ENCODE measurements around the gene ZNRF3.

Gene ZNRF3

GRCh38 chr22:29044657-29045176, 161.3 kb downstream of the ZNRF3 start:
- Mint-ChIP-seq H3K27me3 (peaks cover 18% of the 10 kb centered on the region), H3K4me1 (no peaks in the 10 kb centered on the region), H3K36me3 (no peaks in the 10 kb centered on the region), H3K9me3 (no peaks in the 10 kb centered on the region), H3K27ac (no peak overlapping the region), H3K4me3 (no peak overlapping the region)
- CTCF ChIA-PET, result interaction anchor here (1.0 kb wide), 1 partner anchor 444 kb away, joined by 3 read pairs; no protein-coding TSS in a partner anchor
- DNase-seq, result no peak

GRCh38 chr22:29048822-29049654, 165.7 kb downstream of the ZNRF3 start:
- H3K36me3 Mint-ChIP-seq, result no peaks in the 10 kb centered on the region

GRCh38 chr22:29049655-29050263, 166.4 kb downstream of the ZNRF3 start:
- no peaks in the 10 kb centered on the region for H3K9me3 Mint-ChIP-seq
- no peak overlapping the region for H3K27ac Mint-ChIP-seq
- peaks cover 12% of the 10 kb centered on the region for H3K27me3 Mint-ChIP-seq
- H3K4me1 Mint-ChIP-seq, result no peaks in the 10 kb centered on the region
- no peak overlapping the region for H3K4me3 Mint-ChIP-seq
- CTCF ChIA-PET, result no interaction called here
- no peaks in the 10 kb centered on the region for H3K36me3 Mint-ChIP-seq
- no peak for DNase-seq

More at GRCh38 chr22:29048822-29049654, 165.7 kb downstream of the ZNRF3 start:
- Mint-ChIP-seq H3K27ac (no peak overlapping the region), H3K9me3 (no peaks in the 10 kb centered on the region), H3K4me1 (no peaks in the 10 kb centered on the region), H3K4me3 (no peak overlapping the region), H3K27me3 (peaks cover 5% of the 10 kb centered on the region)
- no peak for DNase-seq
- CTCF ChIA-PET, result no interaction called here

GRCh38 chr22:29050457-29050856, 167.1 kb downstream of the ZNRF3 start:
- DNase-seq, result no peak
- no peak overlapping the region for H3K4me3 Mint-ChIP-seq
- peaks cover 15% of the 10 kb centered on the region for H3K27me3 Mint-ChIP-seq
- CTCF ChIA-PET, result no interaction called here
- H3K36me3 Mint-ChIP-seq, result no peaks in the 10 kb centered on the region
- H3K4me1 Mint-ChIP-seq, result no peaks in the 10 kb centered on the region
- H3K9me3 Mint-ChIP-seq, result no peaks in the 10 kb centered on the region
- no peak overlapping the region for H3K27ac Mint-ChIP-seq

GRCh38 chr22:29053048-29053702, 169.8 kb downstream of the ZNRF3 start:
- CTCF ChIA-PET, result interaction anchor here (1.0 kb wide), 1 partner anchor 13 kb away, joined by 3 read pairs; no protein-coding TSS in a partner anchor
- Mint-ChIP-seq H3K27me3 (peaks cover 17% of the 10 kb centered on the region), H3K36me3 (no peaks in the 10 kb centered on the region), H3K9me3 (no peaks in the 10 kb centered on the region), H3K27ac (no peak overlapping the region), H3K4me1 (no peaks in the 10 kb centered on the region), H3K4me3 (no peak overlapping the region)
- no peak for DNase-seq

GRCh38 chr22:29054251-29054767, 170.9 kb downstream of the ZNRF3 start:
- H3K36me3 Mint-ChIP-seq, result no peaks in the 10 kb centered on the region
- no peaks in the 10 kb centered on the region for H3K9me3 Mint-ChIP-seq
- no peak for DNase-seq
- no peak overlapping the region for H3K27ac Mint-ChIP-seq
- H3K27me3 Mint-ChIP-seq, result peaks cover 26% of the 10 kb centered on the region
- no peaks in the 10 kb centered on the region for H3K4me1 Mint-ChIP-seq
- no peak overlapping the region for H3K4me3 Mint-ChIP-seq
- CTCF ChIA-PET, result interaction anchor here (1.0 kb wide), 1 partner anchor 14 kb away, joined by 3 read pairs; no protein-coding TSS in a partner anchor

- CTCF ChIA-PET, result interaction anchor here (1.4 kb wide), 1 partner anchor 15 kb away, joined by 3 read pairs; no protein-coding TSS in a partner anchor
- no peaks in the 10 kb centered on the region for H3K4me1 Mint-ChIP-seq
- peaks cover 30% of the 10 kb centered on the region for H3K27me3 Mint-ChIP-seq
- no peaks in the 10 kb centered on the region for H3K36me3 Mint-ChIP-seq
- H3K9me3 Mint-ChIP-seq, result no peaks in the 10 kb centered on the region
- H3K4me3 Mint-ChIP-seq, result no peak overlapping the region
- DNase-seq, result no peak
- no peak overlapping the region for H3K27ac Mint-ChIP-seq
Observed at GRCh38 chr22:29055192-29055830, 171.9 kb downstream of the ZNRF3 start.

- CTCF ChIA-PET, result no interaction called here
- DNase-seq, result no peak
- no peaks in the 10 kb centered on the region for H3K4me1 Mint-ChIP-seq
- no peak overlapping the region for H3K4me3 Mint-ChIP-seq
- no peaks in the 10 kb centered on the region for H3K36me3 Mint-ChIP-seq
- H3K9me3 Mint-ChIP-seq, result no peaks in the 10 kb centered on the region
- H3K27ac Mint-ChIP-seq, result no peak overlapping the region
- peaks cover 38% of the 10 kb centered on the region for H3K27me3 Mint-ChIP-seq
Observed at GRCh38 chr22:29056472-29056871, 173.1 kb downstream of the ZNRF3 start.

- Mint-ChIP-seq H3K36me3 (no peaks in the 10 kb centered on the region), H3K27ac (no peak overlapping the region), H3K27me3 (peaks cover 47% of the 10 kb centered on the region), H3K4me3 (no peak overlapping the region), H3K9me3 (no peaks in the 10 kb centered on the region), H3K4me1 (no peaks in the 10 kb centered on the region)
- CTCF ChIA-PET, result no interaction called here
- DNase-seq, result no peak
Observed at GRCh38 chr22:29060251-29060869, 177.0 kb downstream of the ZNRF3 start.

- no peak for DNase-seq
- no peak overlapping the region for H3K4me3 Mint-ChIP-seq
- peaks cover 47% of the 10 kb centered on the region for H3K27me3 Mint-ChIP-seq
- H3K27ac Mint-ChIP-seq, result no peak overlapping the region
- CTCF ChIA-PET, result no interaction called here
- H3K36me3 Mint-ChIP-seq, result no peaks in the 10 kb centered on the region
- H3K4me1 Mint-ChIP-seq, result peaks cover 2% of the 10 kb centered on the region
- H3K9me3 Mint-ChIP-seq, result no peaks in the 10 kb centered on the region
Observed at GRCh38 chr22:29060931-29061330, 177.6 kb downstream of the ZNRF3 start.

- H3K27me3 Mint-ChIP-seq, result peaks cover 52% of the 10 kb centered on the region
Observed at GRCh38 chr22:29061773-29062172, 178.4 kb downstream of the ZNRF3 start, which contains the start of gene C22orf31. TSS of gene C22orf31 (minus strand) at chr22:29061831. CDS start at chr22:29061792, 39 bp downstream.

GRCh38 chr22:29062286-29062821, 179.0 kb downstream of the ZNRF3 start:
- H3K4me3 Mint-ChIP-seq, result no peak overlapping the region
- no peaks in the 10 kb centered on the region for H3K36me3 Mint-ChIP-seq
- no peak for DNase-seq
- peaks cover 2% of the 10 kb centered on the region for H3K4me1 Mint-ChIP-seq
- CTCF ChIA-PET, result interaction anchor here (1.2 to 1.3 kb wide), 2 partner anchors 22 to 183 kb away, joined by 3 read pairs; no protein-coding TSS in a partner anchor
- H3K27me3 Mint-ChIP-seq, result peaks cover 57% of the 10 kb centered on the region
- H3K9me3 Mint-ChIP-seq, result no peaks in the 10 kb centered on the region
- no peak overlapping the region for H3K27ac Mint-ChIP-seq

More at GRCh38 chr22:29061773-29062172, 178.4 kb downstream of the ZNRF3 start, which contains the start of gene C22orf31:
- Mint-ChIP-seq H3K9me3 (no peaks in the 10 kb centered on the region), H3K4me3 (no peak within 1 kb of the TSS), H3K4me1 (peaks cover 2% of the 10 kb centered on the region), H3K27ac (no peak within 1 kb of the TSS), H3K36me3 (no peaks in the 10 kb centered on the region)
- no peak for DNase-seq
- CTCF ChIA-PET, result interaction anchor here (1.2 kb wide), 1 partner anchor 184 kb away, joined by 3 read pairs; no protein-coding TSS in a partner anchor

All from activated naive CD4-positive, alpha-beta T cell treated with anti-CD3 and anti-CD28 coated beads, Interleukin-2, amount 10 ng/mL, durations not matched to agents 7 days and 5 days (primary cell).